GM20000 (cell line): ENCODE data around the gene DUSP8.

ENCODE experiments used
- DNase-seq: peaks from one replicate; pipeline ENCODE4 v3.0.0; 2012; ENCODE audit warnings: low spot score
- TF ChIP-seq, protein P1 (sequence below): IDR thresholded peaks from 2 replicates; pipeline ENCODE4 v1.5.1; 2012; ENCODE audit warnings: mild to moderate bottlenecking, control low read depth; ENCODE audit errors: extremely low read depth, missing control alignments

Gene DUSP8

DNA sequence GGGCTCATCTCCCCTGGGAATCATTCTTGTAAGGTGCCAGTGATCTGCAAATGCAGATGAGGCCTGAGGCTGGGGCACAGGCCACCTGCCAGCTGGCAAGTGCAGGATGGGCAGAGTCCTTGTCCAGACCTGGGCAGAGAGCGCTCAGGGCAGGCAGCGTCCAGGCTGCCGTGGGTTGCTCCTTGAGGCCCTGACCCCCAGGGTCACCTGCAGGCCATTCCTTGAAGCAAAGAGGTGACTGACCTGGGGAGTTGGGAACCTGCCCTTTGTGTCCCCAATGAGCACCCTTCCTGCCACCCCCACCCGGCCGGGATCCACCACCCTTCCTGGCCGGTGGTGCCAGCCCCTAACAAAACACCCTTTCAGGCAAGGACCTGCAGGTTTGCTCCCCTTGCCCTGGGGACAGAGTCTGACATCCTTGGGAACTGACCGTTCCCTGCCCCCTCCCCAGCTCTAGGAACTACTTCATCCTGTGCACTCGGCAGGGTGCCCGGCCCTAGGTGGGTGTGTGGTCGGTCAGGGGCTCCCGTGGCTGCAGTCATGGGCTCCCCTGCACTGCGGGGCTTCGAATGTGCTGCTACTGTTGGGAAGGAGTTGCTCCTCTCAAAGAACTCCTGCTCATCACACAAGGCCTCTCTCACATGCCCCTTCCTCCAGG lies 28.3 kb downstream of the DUSP8 start:
- TF ChIP-seq, protein P1, sequence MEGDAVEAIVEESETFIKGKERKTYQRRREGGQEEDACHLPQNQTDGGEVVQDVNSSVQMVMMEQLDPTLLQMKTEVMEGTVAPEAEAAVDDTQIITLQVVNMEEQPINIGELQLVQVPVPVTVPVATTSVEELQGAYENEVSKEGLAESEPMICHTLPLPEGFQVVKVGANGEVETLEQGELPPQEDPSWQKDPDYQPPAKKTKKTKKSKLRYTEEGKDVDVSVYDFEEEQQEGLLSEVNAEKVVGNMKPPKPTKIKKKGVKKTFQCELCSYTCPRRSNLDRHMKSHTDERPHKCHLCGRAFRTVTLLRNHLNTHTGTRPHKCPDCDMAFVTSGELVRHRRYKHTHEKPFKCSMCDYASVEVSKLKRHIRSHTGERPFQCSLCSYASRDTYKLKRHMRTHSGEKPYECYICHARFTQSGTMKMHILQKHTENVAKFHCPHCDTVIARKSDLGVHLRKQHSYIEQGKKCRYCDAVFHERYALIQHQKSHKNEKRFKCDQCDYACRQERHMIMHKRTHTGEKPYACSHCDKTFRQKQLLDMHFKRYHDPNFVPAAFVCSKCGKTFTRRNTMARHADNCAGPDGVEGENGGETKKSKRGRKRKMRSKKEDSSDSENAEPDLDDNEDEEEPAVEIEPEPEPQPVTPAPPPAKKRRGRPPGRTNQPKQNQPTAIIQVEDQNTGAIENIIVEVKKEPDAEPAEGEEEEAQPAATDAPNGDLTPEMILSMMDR = no peak
- no peak for DNase-seq

DNA sequence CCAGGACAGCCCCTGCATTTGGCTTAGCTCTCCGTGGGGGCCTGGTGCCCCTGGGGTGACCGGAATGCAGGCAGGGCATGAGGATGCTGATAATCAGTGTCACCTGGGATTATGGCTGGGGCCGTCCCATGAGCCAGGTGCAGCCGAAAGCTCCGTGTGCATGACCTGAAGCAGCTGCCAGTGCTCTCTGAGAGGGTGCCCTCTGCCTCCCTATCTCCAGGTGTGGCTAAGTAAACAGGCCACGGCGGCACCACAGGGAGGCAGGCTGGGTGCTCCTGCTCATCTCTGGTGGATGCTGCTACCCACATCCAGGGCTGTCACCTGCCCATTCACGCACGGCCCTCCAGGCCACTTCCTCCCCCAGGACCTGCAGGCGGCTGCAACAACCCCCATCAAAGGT lies 29.8 kb downstream of the DUSP8 start:
- TF ChIP-seq, protein P1 = no peak

DNA sequence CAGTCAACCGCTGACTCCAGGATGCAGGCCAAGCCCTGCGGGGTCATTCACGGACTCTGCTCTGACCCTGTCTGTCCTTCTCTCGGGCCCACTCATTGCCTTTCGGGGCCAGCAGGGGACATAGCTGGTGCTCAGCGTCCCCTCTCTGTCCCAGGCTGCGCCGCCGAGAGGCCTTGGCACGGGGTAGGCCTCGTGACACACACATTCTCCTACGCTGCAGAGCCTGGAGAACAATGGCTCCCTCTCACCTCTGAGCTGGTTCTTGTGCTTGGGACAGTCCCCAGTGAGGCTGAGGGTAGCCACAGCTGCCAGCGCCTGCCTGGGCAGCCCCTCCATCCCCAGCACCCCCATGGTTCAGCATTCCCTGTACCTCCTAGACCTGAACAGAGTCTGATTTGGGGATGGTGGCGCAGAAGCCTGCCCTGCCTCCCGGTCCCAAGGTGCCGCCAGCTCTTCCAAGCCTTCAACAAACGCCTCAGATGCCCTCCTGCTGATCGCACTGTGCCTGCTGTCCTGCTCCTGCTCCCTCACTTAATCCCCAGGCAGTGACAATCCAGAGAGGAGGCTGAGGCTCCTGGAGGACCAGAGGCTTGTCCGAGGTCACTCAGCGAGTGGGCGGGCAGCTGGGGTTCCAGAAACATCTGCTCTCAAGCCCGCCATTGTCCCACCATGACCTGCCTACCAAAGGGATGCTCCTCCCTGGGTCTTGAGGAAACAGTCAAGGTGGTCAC lies 30.4 kb downstream of the DUSP8 start:
- TF ChIP-seq, protein P1 = no peak
- no peak for DNase-seq

More for the DNA sequence above, 29.8 kb downstream of the DUSP8 start:
- no peak for DNase-seq

DNA sequence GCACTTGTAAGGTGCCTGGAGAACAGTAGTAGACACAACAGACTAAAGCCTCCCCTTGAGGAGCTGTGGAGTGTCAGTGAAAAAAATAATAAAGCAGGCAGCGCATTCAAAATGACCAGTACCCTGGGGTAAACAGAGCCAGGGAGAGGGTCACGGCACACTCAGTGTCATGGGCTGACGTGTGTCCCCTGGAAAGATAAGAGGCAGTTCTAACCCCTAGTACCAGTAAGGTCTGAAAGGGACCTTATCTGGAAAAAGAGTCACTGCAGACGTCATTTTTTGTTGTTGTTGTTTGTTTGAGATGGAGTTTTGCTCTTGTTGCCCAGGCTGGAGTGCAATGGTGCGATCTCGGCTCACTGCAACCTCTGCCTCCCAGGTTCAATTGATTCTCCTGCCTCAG lies 32.0 kb downstream of the DUSP8 start:
- TF ChIP-seq, protein P1 = no peak
- no peak for DNase-seq

DNA sequence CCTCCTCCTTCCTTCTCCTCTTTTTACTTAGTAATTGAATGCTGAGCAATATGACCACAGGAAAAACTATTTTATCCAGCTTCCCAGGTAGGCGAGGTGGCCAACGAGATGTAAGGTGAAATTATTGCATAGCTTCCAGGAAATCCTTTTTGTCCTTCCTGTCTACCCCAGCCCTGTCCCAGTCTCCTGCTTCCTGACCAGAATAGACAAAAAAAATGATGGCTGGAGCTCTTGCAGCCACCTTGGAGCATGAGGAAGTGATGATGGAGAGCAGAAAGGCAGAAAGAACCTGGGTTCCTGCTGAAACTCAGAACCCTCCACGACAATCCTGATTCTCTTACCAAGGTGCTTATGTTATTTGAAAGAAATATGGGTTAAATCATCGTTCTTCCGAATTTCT lies 33.9 kb downstream of the DUSP8 start:
- DNase-seq = no peak
- TF ChIP-seq, protein P1 = no peak

DNA sequence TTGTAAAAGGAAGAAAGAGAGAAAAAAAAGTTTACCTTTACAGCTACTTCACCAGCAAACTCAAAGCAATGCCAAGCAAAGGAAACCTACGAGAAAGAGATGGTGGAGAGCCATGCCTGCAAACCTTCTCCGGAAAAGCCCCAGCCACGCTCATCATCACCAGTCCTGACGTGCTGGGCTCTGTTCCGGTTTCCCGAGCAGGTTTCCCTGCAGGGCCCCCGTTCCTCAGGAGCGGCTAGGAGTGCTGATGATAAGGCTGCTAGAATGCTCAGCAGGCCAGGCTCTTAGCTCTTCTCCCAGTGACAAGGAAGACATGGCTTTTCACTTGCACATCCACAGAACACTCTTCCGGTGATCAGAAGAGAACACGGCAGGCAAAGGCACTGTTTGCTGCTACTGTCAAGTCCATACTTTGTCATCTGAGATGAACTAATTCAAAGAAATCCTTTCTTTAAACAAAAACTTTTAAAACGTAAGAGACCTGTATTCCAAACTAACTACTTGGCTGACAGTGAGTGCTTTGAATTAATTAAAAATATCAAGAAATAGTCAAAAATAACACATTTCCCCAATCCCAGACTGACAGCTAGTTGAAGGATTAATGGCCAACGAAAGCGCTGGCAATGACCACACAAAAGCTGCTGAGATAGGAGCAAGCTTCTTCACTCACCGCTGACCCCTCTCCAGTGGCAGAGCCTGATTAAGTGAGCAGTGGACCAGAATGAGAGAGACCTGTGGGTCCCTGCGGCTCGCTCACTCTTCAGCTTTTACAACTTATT lies 35.8 kb downstream of the DUSP8 start:
- TF ChIP-seq, protein P1 = no peak
- DNase-seq = no peak

DNA sequence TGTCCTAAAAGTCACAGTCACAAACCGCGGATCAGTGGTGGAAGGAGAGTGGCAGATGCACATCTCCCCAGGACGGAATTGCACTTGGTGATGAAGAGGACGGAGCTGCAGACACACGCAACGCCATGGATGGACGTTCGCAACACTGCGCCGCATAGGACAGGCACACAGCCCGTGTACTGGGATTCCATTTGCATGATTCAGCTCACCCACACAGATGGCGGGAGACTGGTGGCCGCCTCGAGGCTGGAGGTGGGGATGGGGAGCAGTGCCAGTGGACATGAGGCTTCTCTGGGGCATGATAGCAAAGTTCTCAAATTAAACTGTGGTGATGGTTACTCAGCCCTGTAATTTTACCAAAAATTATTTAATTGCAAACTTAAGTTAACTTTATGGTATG lies 37.4 kb downstream of the DUSP8 start:
- DNase-seq = no peak
- TF ChIP-seq, protein P1 = no peak
